Testis (tissue), 2 donors: ENCODE measurements around the gene GPR162.

Source experiments
- POLR2A ChIP-seq: fragments of 450-650 bp; IDR thresholded peaks from one replicate; pipeline ENCODE4 v1.6.1; 2017; ENCODE audit warnings: antibody characterized with exemption, mild to moderate bottlenecking, moderate library complexity
- TF ChIP-seq, protein P1 (sequence below), 3 experiments: fragments of 450-650 bp in 2 of 3; fragments of 200-600 bp in 1 of 3; sonication (generic) in 1 of 3; IDR thresholded peaks; one replicate each; pipeline ENCODE4 v1.5.1; 2016 to 2019; ENCODE audit warnings: antibody characterized with exemption in 3 of 3, mild to moderate bottlenecking in 2 of 3, moderate library complexity in 1 of 3

DNA sequence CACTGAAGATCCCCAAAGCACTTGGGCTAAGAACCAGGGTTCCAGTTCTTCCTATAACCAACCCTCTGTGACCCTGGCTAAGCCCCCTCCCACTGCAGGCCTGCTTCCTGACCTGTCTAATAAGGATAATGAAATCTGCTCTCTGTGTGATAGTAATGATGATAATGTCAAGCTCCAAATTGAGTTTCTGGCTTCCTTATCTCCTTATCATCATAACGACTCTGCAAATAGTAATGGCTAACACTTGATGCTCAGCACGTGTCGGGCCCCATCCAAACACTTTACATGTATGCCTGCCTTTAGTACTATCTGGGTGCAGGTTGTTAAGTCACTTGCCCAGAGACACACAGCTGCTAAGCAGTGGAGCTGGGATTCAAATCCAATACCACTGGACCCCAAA is 5.0 kb upstream of the GPR162 start:
- TF ChIP-seq, protein P1, sequence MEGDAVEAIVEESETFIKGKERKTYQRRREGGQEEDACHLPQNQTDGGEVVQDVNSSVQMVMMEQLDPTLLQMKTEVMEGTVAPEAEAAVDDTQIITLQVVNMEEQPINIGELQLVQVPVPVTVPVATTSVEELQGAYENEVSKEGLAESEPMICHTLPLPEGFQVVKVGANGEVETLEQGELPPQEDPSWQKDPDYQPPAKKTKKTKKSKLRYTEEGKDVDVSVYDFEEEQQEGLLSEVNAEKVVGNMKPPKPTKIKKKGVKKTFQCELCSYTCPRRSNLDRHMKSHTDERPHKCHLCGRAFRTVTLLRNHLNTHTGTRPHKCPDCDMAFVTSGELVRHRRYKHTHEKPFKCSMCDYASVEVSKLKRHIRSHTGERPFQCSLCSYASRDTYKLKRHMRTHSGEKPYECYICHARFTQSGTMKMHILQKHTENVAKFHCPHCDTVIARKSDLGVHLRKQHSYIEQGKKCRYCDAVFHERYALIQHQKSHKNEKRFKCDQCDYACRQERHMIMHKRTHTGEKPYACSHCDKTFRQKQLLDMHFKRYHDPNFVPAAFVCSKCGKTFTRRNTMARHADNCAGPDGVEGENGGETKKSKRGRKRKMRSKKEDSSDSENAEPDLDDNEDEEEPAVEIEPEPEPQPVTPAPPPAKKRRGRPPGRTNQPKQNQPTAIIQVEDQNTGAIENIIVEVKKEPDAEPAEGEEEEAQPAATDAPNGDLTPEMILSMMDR (IDR thresholded peaks at IDR 0.05): no peak
- TF ChIP-seq POLR2A: no peak
